Right hindlimb (tissue), 1 donor: Measurements from ENCODE around the gene ZNF268.
A peak's percentile ranks its signal among the peaks of the same experiment; 100 is the strongest.

Experiments
- DNase-seq: peaks from one replicate; pipeline ENCODE4 v3.0.0-alpha.2; 2018

Gene ZNF268

DNA sequence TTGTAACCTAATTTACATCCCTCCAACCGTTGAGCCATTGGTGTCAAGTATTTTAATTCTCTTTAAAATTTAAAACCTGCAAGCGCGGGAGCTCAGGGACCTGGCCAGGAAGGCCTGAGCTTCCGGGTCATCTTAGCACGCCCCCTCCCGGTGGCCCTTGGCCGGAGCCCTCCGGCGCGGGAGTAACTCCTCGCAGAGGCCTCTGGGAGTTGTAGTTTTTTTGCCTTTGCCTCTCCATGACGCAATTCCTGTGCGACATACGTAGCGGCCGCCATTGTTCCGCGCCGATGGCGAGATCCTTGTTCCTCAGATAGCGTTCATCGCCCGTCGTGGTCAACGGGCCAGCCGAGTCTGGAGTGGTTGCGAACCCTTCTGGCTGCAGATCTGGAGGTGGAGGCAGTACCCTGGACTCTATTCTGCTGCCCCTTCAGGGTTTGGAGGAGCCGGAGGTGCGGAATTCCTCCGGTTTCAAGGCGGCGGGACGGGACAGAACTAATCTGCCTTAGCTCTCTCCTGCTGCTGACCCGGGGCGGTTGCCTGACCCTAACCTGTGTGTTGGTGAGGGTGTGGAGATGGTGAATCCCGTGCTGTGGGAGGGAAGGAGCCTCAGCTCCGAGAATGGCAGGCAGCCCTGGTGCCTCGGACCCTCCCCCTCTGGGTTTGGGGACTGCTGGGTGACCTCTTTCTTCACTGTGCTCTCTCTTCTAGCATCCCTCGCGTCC lies at the start of gene ZNF268:
Gene ZNF268 (plus strand): TSS at position 258 of the 722 bp plus-strand sequence. CDS start 503 bp downstream, outside the sequence.
- peak; percentile 92 for DNase-seq

DNA sequence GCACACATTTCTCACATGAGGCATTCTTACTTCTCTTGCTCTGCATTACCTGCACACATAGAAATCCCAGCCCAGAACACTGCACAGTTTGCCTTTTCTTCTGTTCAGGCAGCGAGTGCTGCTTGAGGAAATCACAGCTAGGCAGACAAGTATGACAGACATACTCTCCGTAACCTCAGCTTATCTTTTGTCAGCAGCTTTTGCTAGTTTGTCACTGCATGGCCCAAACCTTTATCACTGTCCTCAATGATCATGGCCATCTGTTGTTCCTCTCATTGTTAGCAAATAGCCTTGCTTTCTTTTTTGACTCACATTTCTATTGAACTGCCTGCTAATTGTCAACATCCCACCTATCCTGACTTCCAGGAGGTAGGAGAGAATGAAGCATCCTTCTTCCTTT lies 45.5 kb upstream of the ZNF268 start:
- DNase-seq: no peak

DNA sequence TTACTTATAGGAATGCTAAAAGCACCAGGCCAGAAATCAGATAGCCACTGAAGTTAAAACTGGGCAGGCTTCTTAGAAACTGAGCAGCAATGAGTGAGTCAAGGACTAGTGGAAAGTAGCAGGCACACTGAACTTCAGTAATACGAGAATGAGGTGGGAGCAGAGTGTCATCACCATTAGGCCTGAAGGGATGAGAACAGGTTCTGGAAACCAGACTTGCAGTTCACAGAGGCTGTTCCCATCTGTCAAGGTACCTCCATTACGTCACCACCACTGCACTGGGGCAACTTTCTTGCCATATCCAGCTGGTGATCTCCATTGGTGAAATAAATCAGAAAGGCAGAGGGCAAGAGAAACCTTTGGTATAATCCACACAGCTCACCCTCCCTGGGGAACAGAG lies 35.3 kb upstream of the ZNF268 start:
- no peak for DNase-seq

DNA sequence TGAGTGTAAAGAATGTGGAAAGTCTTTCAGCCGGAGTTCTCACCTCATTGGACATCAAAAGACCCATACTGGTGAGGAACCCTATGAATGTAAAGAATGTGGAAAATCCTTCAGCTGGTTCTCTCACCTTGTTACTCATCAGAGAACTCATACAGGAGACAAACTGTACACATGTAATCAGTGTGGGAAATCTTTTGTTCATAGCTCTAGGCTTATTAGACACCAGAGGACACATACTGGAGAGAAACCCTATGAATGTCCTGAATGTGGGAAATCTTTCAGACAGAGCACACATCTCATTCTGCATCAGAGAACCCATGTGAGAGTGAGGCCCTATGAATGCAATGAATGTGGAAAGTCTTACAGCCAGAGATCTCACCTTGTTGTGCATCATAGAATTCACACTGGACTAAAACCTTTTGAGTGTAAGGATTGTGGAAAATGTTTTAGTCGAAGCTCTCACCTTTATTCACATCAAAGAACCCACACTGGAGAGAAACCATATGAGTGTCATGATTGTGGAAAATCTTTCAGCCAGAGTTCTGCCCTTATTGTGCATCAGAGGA lies 25.1 kb upstream of the ZNF268 start:
- DNase-seq: no peak

- no peak for DNase-seq
These were observed 15.5 kb upstream of the ZNF268 start for GRCh38 chr12:133165776-133166175.

GRCh38 chr12:133172491-133172890 lies 8.8 kb upstream of the ZNF268 start:
- no peak for DNase-seq

DNA sequence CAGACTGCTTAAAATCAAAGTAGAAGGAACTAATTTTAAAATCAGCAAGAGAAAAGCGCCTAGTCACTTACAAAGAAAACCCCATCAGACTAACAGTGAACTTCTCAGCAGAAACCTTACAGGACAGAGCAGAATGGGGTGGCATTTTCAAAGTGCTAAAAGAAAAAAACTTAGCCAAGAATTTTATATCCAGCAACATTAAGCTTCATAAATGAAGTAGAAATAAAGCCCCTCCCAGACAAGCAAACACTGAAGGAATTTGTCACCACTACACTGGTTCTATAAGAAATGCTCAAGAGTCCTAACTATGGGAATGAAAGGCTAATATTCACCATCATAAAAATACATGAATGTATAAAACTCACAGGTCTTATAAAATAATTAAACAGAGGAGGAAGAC lies 6.4 kb upstream of the ZNF268 start:
- no peak for DNase-seq

- DNase-seq: no peak
These were observed 626 bp upstream of the ZNF268 start for GRCh38 chr12:133180669-133181068.

DNA sequence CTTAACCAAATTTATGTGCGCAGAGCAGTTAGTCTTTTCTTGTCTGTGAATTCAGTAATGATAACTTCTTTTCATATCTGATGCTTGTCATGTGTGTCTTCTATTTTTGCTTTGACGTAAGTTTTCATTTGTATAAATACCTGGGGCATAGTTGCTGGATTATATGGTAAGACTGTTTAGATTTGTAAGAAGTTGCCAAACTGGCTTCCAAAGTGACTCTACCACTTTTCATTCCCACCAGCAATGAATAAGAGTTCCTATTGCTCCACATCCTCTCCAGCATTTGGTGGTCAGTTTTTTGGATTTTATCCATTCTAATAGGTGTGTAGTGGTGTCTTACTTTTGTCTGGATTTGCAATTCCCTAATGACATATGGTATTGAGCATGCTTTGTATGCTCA lies 8.9 kb downstream of the ZNF268 start:
- DNase-seq: no peak

DNA sequence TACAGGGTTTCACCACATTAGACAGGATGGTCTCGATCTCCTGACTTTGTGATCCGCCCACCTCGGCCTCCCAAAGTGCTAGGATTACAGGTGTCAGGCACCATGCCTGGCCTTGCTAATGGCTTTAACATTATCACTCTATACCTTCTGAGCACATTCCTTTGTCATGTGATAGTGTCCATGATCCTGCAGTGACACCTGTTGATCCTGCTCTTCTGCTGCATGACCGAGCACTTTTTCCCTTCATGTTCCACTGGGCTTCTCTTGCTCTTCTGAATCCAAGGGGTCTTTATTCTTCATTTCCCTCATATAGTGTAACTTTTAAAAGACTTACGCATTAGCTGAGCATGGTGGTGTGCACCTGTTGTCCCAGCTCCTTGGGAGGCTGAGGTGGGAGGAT lies 11.6 kb downstream of the ZNF268 start:
- no peak for DNase-seq

- no peak for DNase-seq
These were observed 20.6 kb downstream of the ZNF268 start for GRCh38 chr12:133201888-133202287.

- DNase-seq: no peak
These were observed 21.4 kb downstream of the ZNF268 start for GRCh38 chr12:133202493-133203343.

GRCh38 chr12:133203344-133204263 lies 22.3 kb downstream of the ZNF268 start:
- no peak for DNase-seq

- no peak for DNase-seq
These were observed 22.9 kb downstream of the ZNF268 start for GRCh38 chr12:133204264-133204603.

DNA sequence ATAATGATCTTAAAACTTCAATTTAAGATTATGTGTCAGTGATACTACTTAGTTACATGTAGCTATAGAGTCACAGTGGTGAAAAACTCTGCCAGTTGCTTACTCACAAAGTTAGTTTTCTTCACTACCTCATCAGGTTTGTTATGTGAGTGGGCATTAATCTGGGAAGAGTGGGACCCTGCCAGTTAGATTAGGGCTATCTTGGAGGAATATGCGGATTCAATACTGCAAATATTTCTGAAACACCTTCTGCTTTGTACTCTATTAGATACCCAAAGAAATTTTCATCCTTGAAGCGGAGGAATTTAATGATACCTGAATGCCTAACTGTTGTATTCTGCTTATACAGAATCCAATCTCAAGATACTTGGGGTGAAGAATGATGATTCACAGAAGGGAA lies 25.1 kb downstream of the ZNF268 start:
- DNase-seq: no peak

DNA sequence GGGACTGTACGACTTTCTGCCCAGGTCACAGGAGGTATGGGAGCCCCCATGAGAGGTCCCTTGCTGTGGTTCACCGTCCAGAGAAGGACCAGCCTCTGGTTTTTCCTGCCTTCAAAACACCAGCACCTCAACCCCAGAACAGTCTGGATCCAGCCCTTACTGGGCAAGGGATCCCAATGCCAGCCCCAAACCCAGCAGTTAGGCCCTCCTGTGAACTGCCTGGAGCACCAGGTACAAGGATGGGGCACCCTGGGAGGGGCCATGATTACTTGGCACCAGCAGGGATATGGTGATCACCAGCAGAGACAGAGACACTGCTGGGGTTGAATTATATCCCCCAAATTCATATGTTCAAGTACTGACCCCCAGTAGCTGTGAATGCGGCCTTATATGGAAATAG lies 34.4 kb downstream of the ZNF268 start:
- no peak for DNase-seq

DNA sequence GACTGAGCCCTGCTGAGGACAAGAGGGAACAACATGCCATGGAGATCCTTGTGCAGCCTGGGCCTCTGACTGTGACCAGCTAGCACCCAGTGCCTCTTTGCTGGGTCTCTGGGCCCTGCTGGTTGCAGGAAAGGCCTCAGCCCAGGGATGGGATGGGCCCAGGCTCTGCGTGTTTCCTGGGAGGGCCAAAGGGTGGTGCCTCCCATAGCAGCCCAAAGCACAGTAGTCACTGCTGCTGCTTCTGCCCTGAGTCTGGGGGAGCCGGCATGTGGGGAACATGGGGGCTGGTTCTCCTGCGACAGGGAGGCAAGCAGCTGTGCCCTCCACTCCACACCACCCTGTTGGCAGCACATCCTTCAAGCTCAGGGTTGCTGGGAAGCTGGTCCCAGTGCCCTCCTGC lies 35.9 kb downstream of the ZNF268 start:
- DNase-seq: no peak

GRCh38 chr12:133220521-133220920 lies 39.2 kb downstream of the ZNF268 start:
- DNase-seq: no peak

GRCh38 chr12:133221241-133221640 lies 39.9 kb downstream of the ZNF268 start:
- DNase-seq: no peak

- no peak for DNase-seq
These were observed 40.9 kb downstream of the ZNF268 start for GRCh38 chr12:133222211-133222610.

DNA sequence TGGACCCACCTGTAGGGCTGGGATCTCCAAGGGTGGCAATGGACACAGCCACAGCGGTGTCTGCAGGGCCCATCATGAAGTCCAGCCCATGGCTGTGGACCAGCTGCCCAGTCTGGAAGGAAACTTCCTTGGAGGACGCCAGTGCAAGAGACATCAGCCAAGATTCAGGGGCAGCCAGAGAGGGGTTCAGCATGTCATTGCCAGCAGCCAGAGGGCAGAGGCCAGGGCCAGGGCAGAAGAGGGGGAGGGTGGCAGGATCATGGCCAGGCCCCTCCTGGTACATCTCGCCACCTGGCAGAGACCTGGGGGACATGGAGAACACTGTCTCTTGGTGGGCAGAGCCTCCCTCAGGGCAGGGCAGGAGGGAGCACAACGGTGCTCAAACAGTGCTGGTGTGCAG lies 44.2 kb downstream of the ZNF268 start:
- DNase-seq: no peak

- no peak for DNase-seq
These were observed 45.4 kb downstream of the ZNF268 start for GRCh38 chr12:133226690-133227089.

DNA sequence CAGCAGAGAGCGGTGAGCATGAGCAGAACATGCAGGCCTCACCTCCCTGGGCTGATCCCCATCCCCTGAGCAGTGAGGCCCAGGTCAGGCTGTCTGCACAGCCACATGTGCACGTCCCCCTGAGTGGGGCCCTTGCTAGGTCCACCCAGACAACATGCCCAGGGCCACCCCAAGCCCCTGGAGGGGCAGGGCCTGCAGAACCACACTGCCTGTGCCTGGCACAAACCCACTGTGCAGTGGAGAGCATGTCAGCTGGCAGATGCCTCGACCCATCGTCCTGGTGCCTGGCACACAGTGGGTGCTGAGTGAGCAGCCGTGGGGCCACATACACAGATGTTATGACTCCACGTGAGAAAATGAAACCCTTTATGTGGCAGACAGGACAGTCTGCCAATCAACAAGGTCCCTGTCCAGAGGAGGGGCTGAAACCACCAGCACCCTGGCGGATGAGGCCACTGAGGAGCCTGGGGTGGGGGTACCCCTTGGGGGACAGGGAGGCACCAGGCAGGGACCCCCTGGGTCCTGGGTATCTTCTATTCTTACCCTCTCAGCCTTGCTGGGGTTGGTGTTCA lies 46.1 kb downstream of the ZNF268 start:
- DNase-seq: no peak
